Activated CD4-positive, alpha-beta T cell treated with anti-CD3 and anti-CD28 coated beads, Interleukin-2, amount 50 U/mL, for 4 hours (primary cell): Measurements from ENCODE around the gene SLIT3.

Source experiments
- DNase-seq, 2 experiments: peaks; one replicate each; pipeline ENCODE4 v3.0.0-alpha.2; 2020

The SLIT3 gene

DNA sequence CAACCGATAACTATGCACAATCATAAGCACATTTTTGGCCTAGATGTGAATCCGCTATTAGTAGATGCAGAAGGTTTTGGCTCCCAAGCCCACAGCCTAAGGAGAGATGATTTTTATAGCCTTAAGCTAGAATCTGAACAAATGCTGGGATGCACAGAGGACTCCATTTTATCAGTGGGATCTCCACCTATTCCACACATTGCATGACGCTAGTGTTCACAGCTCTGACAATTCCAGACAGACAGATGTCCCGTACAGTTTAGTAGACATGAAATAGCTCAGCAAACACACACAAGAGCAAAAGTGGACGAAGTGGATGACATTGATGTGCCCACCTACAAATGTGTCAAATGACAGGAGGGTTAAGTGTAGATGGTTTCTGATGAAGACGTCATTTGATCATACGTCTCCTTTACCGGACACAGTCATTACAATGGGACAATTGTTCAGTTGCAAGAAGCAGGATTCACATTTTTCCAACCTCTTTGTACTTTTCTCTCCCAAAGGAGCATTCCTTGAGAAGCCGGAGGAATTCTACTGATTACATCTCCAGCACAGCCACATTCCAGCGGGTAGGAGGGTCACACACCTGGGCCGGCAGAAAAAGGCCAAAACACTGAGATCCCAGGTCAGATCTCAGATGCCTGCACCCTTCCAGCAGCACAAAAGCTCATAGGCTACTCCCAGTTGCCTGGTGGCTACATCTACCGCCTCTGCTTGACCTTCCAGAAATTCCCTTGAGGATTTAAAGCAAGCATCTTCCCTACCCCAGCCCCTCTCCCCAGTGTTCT lies 202.4 kb downstream of the SLIT3 start:
- no peak for DNase-seq

DNA sequence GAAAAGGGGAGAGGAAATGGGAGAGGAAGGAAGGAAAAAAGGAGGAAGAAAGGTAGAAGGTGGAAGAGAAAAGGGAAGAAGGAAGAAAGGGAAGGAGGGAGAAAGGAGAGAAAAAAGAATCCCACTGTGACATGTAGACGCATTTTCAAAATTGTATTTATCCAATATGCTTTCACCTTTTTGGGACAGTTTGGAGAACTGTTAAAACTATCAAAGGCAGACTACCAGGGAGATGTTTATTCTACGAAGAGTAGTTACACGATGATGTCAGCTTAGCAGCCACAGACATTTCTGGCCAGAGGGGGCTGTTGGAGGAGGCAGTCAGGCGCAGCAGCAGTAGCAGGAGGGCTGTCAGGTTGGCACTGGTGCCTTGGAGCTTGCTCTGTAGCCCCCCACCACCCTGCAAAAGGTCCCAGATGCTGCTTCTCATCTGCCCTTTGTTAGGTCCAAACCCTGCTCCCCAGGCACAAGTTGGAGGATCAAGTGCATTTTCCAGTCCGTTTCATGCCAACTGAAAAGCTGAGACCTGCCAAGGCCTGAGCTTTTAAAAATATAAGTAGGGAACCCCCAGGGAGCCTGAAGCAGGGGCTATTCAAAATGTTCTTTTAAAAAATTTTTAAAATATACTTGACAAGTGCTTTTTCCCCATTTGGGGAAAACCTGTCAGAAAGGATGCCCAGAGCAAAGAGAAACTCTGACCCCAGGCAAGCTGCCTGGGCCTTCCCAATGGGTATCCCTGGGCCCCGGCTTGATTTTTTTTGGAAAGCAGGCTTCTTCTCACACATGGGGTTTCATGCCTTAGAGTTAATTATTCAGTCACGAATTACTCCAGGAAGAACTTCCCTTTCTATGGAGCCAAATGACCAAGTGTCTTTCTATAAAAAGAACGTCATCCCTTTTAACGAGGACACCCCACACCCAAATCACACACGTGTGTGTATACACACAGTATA lies 203.3 kb downstream of the SLIT3 start:
- DNase-seq, result no peak

DNA sequence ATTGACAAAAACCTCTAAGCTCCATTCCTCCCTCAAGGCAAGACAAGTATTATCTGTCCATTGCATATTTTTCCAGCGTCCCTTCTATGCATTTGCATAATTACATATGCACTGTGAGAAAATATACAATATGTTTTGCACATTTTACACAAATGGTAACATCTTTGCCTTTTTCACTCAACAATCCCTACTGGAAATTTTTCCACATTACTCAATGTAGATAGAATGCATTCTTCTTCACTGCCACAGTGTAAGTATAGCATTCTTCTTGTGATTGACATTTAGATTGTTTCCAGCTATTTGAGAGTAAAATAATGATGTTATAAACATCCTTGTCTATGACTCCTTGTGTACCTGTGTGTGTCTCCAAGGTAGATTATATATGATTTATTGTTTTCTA lies 205.0 kb downstream of the SLIT3 start:
- DNase-seq, result no peak

DNA sequence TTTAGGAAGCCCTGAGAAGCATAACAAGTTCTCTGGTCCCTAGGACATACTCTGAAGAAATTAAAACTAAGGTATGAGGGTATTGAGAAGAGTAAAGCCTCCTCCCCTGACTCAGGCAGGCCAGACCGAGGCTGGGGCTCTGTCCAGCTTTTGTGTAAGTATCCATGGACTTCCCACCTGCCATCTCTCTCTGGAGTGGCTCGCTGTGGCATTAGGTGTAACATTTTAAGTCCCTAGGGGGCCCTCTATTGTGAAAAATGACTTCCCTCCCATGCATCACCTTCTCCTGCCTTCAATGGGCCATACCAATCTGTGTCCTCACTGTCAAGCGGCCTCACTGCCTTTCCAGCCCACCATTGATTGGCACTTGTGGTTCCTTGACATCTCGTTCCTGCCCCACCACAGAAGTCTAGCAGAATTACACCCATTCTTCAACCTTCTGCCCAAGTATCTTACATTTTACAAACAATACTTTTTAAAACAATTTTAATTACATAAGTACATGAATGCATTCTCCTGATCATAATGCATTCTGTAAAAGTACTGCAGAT lies 205.5 kb downstream of the SLIT3 start:
- no peak for DNase-seq

DNA sequence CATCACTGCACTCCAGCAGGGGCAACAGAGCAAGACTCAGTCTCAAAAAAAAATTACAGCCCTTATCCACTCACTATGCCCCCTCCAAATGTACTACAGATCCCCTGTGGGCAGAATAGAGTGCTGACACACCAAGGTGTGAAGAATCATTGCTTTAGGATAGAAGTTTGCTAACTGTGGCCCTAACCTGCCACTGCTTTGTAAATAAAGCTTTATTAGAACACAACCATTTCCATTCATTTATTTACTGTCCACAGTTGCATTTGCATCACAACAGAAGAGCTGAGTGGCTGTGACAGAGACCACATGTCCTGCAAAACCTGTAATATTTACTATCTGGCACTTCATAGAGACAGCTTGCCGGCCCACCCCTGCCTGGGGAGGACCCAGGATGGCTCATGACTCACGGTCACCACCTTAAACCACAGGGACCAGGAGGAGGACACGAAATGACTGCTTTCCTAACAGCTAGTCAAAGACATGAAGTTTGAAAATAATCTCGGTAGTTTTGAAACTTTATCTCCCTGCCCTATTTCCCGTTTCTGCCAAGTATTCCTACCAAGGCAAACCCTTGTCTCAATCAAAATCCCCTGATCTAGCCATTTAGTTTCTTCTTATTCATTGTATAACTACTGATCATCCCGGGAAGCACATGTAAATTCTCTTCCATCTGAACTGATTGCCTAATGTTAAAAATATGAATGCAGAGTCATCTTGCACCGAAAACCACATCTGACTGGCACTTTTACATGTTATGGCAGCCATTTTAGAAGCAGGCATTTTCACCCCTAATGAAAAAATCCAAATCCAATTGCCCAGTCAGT lies 206.1 kb downstream of the SLIT3 start:
- no peak for DNase-seq

DNA sequence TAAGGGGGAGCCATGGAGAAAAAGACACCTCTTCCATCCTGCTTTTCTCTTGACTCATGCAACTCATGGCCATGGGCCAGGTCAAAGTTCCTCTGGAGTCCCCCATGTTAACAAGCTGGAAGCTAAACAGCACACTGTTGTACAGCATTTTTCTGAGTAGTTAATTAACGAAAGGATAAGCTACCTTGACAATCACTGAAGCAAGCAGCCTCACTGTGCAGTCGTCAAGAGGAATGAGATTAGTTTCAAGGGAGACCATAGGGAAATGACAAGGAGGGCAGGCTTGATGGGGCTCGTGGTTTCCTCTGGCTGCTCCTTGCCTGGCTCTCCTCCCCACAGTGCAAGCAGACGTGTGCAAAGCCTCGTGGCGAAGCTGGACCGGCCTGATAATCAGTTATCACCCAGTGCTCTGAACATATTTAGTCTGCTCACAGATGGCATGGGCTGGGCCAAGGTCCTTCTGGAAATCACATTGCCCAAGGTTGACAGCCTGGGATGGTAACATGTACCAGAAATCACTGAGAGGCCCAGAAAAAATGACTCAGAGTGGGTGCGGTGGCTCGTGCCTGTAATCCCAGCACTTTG lies 209.5 kb downstream of the SLIT3 start:
- DNase-seq, result no peak

DNA sequence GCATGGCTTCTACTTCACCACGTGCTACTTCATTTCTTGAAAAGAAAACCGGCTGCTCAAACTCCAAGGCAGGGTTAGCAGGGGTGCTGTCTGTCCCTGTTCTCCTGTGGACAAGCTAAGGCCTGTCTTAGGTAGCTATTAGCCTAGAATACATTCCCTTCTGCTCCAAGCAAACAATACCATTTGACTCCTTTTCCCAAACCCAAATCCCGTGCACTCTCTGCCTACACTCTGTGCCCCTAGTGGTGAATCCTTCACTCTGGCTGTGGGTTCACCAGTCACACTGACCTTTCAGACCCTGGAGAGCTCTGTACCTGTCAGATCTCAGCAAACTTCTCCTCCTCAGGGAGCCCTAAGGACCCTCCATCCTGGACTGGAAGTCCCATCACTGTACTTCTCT lies 211.6 kb downstream of the SLIT3 start:
- no peak for DNase-seq

DNA sequence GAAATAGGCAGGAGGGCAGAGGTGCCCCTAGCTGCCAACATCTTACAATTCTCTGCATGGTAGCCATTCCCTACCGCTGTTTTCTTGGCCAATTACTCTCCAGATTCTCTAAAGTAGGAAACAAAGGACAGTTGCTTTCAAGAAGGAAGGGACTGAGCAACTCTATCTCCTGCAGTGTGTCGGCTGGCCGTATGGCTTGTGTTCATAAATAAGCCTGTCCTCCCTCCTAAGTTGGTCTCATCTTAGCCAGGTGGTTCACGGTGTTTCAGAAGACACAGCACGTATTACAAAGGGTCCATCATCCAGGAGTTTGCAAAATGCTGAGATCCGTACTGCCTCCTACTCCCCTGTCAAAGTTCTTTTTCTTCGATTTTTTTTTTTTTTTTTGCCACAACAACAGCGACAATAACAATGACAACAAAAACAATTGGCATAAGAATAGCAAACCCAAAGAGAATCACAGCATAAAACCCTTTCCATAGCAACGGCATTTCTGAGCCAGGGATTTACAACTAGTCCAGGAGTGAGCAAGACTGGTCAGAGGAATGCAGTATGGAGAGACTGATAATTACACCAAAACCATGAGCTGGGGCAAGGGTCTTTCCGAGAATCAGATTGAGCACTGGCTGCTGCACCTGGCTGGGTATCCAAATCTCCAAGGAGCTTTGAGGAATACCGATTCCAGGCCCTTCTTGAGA lies 212.8 kb downstream of the SLIT3 start:
- DNase-seq, result no peak

DNA sequence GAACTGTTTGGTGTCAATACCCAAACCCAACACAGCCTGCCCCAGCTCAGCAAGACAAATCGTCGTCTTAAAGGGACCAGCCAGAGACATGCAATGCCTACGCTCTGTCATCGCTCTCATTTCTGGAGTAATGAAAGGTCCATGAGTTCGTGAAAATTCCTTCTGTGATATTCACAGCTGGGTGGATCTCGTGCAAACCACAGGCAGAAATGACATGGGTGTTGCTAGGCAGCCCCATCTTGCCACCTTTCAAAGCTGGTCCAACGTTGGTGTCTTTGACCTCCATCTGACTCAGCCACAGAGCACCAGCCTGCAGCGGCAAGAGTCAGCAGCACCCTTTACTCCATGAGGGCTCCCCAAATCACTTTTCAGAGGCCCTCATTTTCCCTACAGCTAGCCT lies 215.3 kb downstream of the SLIT3 start:
- DNase-seq, result no peak

DNA sequence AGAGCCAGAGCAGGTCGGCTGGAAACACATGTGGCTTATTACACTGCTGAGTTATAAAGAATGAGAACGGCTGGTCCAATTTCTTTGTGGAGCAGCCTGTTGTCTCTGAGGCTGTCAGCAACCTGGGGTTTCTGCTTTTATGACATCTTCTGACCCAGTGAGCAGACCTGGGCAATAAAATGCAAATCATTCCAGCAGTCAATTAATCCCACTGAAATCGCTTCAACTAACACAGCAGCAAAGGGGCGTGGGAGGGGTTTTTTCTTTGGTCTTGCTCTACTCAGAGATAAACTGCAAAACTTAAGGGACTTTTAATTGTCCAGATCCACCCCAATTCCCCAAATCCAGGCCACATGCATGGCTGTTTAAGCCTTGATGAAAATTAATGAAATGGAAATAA lies 215.7 kb downstream of the SLIT3 start:
- no peak for DNase-seq

DNA sequence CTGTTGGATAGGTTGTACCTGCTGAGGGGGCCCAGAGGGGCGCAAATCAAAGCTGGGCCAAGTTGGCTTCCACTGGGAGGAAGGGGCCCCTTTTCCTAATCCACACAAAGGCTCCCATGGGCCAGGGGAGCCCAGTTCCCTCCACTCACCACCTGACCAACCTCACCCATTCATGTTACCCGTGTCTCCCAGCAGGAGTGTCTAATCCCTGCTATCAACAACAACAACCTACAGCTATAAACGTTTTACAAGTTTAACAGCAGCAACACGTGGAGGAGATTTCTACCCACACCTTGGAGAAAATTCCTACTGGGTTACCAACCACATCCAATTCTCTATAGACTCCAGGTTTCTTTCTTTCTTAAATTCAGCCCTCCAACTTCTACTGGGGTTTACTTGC lies 216.2 kb downstream of the SLIT3 start:
- no peak for DNase-seq

DNA sequence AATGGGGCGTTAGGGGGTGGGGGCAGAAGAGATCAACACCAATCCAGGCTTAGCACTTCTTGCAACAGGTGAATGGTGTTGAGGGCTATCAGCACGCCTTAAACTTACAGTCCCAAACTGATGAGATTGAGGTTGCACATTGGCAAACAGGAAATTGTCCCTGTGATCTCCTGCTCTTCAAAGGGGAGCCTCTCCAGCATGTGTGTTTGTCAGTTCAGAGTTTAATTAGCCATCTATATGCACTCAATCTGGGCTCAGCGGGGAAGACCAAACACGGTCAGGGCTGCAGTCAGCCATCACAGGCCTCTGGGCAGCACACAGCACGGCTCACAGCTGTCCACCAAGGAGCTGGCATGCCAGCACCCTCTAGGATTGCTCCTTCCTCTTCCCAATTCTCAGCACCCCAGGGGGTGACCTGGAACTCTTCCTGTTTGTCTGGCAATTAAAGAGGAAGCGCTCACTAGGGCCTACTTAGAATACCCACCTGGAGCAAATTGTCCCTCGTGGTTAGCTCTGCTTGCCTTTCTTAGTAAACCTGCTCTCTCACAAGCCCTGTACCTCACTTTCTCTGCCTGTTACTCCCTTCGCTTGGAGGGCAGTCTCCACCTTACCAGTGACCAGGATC lies 217.4 kb downstream of the SLIT3 start:
- DNase-seq, result no peak

DNA sequence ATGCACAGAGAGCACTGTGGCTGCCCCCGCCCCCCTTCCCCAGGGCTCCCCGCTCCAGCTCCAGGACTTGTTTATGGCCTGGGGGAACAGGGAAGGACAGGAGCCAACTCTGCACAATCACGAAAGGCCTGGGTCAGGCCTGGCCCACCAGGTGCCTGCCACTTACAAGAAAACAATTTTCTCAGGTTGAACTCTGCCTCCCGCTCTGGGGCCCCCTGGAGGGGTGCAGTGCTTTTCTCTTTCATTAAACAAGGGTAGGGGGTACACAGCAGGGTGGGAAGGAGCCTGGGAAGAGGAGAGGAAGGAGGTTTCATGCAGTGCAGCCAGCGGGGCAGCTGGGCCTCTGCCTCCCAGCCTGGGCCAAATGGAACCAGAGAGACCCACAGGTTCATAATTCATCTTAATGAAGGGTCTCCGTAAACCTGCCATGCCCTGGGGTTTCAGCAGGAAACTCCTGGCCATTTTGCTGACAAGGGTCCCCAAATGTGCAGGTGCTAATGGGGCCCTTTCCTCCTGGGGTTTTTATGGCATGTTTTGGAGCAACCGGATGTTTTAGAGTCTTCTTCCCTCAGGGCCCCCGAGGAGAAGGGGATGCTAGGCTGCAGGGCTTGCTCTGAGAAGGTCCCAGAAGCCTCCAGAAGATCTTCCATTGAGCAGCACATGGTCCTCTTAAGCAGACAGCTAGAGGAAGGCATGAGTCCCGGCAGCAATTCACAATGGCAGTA lies 219.8 kb downstream of the SLIT3 start:
- no peak for DNase-seq

DNA sequence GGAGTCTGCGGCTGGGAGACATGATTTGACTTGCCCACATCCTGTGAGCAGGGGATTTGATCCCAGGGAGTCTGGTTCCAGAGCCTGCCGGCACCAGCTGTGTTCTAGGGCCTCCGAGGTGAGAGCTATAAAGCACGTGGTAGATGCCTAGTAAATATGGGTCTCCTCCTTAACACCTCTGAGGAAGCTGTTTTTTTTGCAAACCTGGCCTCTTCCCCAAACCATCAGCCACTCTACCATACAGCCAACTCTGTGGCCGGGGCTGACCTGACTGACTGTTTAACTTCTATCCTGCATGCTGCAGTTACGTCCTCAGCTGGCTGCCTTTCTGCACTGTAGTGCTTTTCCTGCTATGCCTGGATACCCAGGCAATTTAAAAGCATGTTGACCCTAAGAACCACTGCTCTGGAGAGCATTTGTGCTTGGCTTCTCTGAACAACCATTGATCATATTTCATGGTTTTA lies 220.5 kb downstream of the SLIT3 start:
- DNase-seq, result no peak

DNA sequence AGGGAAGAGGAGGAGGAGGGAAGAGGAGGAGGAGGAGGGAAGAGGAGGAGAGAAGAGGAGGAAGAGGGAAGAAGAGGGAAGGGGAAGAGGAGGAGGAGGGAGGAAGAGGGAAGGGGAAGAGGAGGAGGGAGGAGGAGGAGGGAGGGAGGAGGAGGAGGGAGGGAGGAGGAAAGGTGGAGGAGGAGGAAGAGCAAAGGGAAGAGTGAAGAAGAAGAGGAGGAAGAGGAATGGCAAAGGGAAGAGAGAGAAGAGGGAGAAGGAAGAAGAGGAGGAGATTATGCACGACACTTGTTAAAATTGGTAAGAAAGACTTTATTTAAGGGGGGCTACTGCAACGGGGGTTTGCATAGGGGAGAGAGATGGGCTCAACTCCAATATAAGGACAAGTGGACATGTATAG lies 221.2 kb downstream of the SLIT3 start:
- DNase-seq, result no peak

DNA sequence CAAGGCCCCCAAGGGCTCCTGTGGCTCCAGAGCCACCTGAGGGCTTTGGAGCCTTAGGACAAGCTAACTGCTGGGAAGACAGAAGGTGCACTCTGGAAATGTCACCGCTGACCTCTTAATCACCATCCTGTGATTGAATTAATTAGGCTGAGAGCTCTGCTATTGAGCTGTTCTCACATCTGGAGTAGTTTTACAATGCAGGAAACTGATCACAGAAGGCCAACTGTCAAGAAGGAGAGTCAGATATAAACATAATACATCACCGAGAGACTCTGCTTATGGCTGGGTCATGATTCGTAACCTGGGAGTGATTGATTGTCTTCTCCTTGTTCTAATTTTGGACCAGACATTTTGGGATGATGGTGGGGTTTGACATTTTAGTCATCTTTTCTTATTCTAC lies 226.1 kb downstream of the SLIT3 start:
- no peak for DNase-seq

DNA sequence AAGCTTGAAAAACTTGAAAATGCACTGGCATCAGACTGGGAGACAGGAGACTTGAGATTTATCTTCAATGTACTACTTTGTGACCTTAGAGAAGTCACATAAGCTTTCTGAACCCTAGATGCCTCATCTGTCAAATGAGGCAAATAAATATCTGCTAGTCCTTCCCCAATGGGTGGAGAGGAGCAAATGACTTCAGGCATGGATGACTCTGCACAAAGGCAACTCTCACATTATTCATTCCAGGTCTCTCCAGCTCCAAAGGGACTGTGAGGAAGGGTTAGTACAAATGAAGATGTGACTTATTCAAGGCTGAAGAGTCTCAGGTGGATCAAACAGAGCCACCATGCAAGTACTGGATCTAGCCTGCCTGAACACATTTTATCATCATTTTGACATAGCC lies 228.7 kb downstream of the SLIT3 start:
- DNase-seq, result no peak

DNA sequence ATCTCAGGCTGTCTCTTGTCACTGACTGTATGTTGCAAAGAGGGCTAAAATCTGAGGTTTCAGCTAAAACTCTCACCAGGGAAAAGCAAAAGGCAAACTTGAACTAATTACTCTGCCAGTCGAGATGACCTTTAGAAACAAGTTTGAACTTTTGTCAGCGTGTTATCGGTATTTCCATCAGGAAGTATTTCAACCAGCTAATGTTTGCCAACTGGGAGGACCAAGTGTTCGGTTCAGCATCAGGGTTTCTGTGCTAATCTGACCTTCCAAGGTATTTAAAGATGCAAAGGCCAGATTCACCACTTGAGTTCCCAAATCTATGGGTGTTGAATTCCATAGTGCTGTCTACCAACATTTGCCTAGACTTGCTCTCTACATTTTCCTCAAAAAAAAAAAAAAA lies 230.5 kb downstream of the SLIT3 start:
- no peak for DNase-seq

DNA sequence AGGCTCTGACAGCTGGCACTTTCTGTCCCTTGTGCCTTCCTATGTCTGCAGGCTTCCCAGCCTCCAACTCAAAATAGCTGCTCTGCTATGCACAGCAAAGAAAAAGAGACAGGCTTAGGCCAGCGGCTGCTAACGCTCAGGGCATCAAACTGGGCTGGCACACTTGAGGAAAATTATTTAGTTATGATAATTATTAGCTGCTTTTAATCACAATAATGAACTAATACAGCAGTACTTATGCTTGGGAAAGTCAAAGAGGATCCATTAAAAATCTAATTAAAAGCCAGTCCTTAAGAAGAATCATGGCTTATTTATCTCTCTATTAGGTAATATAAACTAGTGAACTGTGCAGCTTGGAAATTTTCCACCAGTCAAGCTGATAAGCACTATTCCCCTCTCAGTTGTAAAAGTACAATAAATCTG lies 233.2 kb downstream of the SLIT3 start:
- DNase-seq, result no peak

DNA sequence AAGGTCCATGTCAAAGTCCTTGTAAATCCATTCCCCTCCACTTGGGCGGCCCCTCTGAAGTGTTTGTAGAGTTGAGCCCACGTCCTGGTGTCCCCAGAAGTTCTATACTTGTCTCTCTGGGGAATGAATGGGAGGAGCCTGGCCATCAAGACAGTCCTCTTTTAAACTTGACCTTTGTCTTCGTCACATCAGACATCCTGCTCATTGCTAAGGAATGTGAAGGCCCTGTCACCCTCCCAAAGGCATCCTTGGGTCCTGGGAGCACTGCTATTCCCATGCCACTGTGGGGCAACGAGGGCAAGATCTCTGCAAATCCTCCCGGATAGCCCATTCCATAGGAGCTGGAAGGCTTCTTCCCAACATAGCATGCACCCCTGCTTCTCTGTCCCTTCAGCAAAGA lies 235.5 kb downstream of the SLIT3 start:
- no peak for DNase-seq

DNA sequence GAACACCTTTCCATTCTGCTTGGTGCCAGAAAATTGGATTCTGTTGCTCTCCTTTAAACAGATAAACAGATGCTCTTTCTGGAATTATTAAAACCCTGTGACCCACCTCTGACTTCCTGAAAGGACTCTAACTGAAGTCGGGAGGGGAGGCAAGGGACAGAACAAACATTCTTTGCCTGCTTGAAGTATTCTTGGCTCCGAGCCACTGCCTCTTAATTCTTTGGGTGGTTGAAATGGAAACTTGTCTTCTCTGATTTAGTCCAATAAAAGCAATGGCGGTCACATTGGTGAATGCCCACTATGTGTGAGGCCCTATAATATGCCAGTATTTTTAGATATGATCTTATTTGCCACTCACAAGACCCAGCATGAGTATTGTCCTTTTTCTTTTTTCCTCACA lies 236.8 kb downstream of the SLIT3 start:
- no peak for DNase-seq
